NAMALWA (cell line): ENCODE results near the gene RBKS.
"Not testable (repeated sequence)": the region's sequence is repeated elsewhere in the genome, so short reads cannot be mapped to it uniquely, and the experiment has no call there.

Source experiments
- DNase-seq: peaks from one replicate; pipeline ENCODE4 v3.0.0-alpha.2; 2015; ENCODE audit warnings: low spot score

RBKS gene

DNA sequence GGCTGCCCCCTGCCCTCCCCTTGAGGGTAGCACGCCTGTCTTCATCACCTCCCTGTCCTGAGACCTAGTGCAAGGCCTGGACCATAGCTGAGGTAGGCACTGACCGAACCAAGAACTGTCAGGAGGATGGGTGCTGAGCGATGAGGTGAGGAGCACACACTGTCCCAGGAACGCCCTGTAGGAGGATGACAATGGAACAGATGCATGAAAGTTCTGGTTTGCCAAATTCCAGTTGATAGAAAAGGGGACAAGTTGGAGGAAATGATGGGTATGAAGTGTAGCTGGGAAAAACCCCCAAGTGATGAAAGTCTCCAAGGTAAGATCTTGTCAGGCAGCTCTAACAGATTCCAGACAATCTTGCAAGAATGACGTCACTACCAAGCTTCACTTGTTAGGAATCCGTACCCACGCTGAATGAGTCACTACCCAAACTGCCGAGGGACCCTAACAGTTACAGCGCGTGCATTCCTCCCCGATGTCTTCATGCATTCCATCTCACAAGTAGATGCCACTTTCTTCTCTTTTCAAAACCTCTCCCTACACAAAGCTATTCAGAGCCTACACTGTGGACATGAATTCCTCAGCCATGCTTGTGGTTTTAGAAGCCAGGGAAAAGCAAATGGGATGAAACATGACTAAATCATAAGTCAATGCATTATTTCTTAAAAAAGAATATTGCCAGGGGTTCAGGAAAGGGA, 91.1 kb downstream of the RBKS start:
- no peak for DNase-seq

DNA sequence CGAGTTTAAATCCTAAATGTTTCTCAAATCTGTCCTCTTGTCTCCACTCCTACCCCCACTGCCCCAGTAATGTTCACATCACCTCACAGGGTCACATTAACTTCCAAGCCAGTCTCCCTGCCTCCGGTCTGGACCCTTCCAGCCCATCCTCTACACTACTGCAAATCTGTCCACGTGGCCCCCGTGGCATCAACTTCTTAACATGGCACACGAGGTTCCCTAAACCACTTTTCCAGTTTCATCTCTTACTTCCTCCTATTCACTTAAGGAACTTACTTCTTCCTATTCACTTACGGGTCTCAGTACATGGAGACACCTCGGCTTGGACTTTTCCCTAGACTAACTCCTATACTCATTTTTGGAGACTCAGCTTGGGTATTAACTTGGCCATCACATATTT, 91.7 kb downstream of the RBKS start:
- no peak for DNase-seq

DNA sequence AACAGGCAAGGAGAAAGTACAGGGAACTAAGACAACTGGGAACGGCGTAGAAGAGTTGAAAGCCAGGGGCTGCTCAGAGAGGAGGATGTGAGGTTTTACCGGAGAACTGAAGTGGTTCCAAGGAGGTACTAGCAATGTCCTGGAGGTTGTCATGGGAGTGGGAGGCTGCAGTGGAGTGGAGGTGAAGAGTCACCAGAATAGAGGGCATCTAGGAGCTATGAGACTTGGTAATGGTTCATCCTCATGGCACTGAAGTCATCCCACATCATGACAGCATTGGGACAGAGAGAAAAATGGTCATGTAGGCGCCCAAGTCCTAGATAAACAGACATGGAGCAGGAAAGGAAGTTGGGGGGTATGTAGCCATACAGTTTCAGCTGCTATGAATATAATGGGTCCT, 92.3 kb downstream of the RBKS start:
- no peak for DNase-seq

DNA sequence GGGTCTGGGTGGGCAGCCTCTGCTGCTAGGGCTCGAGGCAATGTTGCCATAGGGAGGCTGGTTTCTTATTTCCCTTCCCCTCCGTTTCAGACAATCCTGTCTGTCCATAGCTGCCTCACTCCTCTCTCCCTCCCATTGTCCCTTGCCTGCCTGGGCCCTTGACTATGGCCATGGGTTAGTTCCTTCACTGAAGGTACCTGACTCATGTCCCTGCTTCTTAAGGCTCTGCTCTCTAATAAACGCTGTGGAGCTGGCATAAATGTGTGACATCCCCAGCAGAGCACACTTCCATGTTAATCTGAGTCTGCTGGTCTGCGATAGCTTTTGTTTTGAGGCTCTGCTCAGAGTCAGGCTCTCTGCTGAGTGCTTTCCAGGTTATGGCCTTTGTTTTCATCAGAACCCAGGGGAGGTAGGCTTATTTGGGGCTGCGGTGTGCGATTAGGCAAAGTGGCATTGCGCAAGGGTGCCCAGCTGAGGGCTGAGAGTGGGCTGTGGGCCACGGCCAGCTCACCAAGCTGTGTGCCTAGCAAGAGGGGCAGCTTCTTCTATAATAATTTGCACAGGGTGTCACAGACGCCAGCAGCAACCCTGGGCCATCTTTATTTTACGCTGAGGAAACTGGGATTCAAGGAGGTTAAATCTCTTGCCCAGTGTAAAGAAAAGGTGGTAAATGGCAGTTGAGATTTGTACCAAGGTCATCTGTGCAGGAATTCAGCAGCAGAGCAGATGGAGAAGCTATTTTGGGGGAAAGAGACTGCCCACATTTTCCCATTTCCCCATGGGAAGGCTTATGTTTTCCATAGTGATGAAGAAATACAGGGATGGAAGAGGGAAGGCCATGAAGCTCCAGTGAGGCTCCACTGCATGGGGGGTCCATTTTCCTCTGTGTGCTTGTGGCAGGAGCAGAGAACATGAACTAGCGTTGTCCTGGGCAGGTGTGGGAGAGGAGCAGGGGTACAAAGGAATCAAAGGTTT, 93.1 kb downstream of the RBKS start:
- DNase-seq = no peak

DNA sequence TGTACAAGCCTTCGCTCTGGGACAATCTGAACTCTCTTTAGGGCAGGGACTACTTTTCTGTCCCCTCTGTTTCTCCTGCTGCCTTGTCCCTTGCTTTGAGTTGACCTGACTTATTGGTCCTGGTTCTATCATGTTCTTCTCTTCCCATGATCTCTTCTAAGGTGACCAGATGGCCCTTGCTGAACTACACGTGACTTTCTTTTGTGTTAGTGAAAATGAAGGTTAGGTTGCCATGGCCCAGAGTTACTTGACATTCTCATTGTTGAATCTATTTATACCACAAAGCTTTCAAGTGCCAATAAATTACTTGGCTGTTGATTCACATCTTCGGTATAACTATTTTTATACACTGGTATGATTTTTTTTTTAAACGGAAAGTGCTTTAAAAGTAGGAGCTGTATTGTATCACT, 94.3 kb downstream of the RBKS start:
- DNase-seq = no peak

DNA sequence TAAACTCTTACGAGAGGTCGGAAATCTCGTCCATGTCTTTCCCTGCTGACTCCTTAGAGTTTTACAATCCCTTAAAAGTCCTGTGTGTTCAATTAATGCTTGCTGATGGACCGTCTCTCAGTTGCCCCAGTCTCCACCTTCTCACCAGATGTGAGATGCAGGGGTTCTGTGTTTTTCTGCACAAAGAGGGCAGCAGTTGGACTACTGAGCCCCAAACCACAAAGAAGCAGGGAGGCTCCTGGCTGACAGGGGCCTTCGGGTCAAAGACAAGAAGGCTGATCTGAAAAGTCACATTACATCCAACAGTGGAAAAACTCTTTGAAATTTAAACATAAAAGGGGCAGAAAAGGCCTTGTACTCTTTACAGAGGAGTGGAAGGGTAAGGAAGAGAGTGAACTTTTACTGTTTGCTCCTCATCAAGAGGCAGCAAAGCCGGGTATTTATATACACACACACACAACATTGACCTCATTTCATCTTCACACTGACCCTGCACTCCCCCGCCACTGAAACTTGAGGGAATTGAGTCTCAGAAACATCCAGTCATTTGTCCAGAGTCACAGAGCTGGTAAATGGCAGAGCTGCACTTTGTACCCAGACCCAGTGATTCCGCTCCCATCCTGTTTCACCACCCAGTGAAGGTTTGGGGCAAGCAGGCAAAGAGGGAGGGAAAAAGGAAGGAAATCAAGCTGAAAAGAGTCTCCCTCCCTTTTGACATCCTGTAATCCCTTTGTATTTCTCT, 94.9 kb downstream of the RBKS start:
- no peak for DNase-seq

DNA sequence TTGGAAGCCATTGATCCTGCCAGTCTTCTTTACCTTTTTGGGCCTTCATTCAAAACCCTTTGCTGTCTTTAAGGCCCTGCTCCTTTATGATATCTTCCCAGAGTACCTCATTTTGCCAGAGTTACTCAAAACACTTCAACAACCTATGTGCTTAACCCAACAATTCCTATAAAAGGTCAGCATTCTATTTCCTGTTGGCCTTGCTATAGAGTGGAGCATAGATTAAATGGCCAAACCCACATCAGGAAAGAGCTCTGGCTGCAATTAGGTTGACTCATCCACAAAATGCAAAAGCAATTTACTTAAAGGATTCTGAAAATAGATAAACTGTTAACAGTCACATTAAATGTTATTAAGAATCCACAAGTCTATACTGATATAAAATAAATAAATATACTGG, 97.4 kb downstream of the RBKS start:
- no peak for DNase-seq

DNA sequence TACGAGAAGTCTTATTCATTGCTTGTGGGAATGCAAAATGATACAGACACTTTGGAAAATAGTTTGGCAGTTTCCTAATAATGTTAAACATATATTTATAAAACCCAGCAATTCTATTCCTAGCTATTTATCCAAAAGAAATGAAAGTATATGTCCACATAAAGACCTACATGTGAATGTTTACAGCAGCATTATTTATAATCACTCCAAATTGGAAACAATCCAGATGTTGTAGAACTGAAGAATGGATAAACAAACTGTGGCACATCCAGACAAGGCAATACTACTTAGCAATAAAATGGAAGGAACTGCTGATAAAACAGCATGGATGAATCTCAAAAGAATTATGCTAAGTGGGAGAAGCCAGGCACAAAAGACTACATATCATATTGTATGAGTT, 99.4 kb downstream of the RBKS start:
- DNase-seq = no peak

DNA sequence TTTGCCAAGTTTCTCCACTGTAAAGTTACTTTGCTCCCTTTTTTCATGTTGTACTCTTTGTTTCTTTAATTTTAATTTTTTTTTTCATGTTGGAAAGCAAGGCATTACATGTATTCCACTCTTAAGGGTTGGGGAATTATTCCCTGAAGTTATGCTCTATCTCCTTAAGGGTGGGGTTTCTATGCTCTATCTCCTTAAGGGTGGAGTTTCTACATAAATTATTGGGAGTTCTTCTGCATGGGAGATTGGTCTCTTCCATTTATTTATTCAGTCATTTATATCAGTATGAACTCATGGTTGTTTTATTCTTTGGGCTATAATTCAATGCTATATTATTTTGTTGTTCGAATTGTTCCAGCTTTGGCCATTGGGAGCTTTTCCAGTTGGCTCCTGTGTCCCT, 107.5 kb downstream of the RBKS start:
- DNase-seq = no peak

DNA sequence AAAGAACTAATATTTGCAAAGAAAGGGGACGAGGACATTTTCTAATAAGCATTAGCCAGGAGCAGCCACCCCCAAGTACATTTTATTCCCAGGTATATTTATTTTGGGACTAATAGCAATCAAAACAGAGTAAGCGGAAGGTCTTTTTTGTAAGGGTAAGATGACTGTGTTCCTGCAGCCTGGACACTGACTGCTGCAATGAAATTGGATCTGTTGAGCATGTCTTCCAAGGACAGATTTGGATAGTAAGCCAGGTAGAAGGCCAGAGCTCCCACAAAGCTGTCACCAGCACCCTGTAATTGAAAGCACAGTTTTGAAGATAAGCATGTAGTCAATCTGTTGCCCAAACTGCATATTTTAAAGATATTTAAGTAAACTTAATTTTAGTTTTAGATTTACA, 108.7 kb downstream of the RBKS start:
- DNase-seq = no peak

DNA sequence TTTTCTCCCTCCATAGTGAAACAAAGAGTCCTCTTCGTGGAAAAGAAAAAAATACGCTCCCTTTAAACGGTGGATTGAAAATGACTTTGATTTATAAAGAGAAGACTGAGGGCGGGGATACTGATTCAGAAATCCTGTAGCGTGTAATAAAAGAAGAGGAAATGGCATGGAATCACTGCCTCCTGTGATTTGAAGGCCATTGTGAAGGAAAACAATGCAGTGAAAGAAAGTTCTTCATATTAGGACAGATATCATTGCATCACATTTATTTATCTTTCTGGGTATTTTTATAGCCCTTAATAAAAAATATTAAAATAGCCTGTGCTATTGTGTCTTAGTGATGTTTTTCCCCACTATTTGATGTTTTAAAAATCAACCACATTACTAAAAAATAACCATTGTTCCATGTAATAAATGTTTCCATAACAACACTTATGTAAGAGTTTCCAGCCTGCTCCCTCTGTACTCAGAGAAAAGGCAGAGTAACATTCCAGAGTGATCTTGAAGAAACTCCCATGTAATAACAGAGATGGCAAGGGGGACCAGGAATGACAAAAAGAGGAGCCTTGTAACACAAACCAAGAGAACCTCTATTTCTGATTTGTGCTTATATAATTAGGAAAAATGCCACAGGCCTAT, 110.7 kb downstream of the RBKS start:
- DNase-seq = no peak

DNA sequence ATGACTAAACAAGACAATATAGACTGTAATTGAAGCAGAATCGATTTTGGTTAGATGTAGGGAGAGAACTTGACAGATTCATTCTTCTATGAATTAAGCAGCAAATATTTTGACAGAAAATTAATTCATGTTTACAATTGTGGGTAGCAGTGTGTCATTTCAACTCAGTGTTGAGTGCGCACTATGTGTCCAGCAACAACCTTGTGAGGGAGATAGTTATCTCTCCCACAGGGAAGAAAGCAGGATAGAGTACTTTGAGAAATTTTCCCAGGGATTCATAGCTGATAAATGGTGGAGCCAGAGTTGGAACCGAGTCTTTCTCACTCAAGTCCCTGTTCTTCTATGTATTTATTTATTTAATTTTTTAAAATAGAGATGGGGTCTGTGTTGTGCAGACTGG, 113.5 kb downstream of the RBKS start:
- DNase-seq = no peak

DNA sequence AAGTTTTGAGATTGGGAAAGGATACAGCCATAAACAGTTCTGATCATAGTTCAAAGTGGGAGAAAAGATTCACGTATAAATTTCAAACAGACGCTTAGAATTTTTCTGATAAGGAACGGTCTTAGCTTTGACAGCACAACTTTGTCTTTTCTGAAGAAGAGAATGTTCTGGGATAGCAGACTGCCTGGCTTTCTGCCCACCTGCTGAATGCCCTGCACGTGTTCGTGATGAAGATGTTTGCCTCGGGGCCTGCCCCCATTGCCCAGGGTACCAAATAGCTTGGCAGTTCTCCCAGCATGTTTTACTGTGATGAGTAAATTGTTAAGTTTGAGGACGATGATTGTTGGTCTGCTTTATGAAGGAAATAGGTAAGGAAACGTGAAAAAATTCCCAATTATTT, 114.1 kb downstream of the RBKS start:
- DNase-seq = no peak

DNA sequence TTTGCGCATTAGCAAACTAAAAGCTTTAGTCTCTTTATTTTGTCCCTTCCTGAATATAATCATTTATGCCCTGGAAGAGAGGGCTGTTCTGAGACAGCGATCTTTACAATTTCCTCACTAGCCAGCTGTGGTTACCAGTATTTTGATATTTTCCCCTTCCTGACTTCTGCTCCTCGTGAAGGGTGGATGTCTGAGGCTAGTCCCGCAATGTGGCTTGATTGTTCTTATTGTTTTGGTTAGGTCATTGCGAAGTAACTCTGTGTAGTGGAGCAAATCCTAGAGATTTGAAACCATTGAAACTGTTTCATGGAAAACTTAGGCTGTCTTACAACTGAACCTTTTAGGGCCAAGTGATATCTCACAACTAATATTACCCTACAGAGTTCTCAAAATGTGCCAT, 116.2 kb downstream of the RBKS start:
- no peak for DNase-seq

DNA sequence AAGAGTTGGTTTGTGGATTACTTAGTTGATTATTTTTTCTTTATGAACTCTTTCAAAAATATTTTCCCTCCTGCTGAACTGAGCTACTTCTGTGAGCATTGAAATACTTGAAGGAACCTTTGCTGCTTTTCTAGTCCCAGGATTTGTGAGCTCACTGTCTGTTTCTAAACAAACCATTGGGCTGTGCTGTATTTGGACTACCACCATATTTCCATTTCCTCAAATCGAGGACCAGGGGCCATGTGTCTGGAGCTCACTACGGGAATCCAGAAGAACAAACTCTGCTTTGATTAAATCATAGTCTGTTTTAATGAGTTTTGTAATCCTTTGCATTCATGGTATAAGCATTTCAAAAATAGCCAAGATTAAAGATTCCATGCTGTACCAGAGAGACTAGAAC, 117.4 kb downstream of the RBKS start:
- DNase-seq = no peak

DNA sequence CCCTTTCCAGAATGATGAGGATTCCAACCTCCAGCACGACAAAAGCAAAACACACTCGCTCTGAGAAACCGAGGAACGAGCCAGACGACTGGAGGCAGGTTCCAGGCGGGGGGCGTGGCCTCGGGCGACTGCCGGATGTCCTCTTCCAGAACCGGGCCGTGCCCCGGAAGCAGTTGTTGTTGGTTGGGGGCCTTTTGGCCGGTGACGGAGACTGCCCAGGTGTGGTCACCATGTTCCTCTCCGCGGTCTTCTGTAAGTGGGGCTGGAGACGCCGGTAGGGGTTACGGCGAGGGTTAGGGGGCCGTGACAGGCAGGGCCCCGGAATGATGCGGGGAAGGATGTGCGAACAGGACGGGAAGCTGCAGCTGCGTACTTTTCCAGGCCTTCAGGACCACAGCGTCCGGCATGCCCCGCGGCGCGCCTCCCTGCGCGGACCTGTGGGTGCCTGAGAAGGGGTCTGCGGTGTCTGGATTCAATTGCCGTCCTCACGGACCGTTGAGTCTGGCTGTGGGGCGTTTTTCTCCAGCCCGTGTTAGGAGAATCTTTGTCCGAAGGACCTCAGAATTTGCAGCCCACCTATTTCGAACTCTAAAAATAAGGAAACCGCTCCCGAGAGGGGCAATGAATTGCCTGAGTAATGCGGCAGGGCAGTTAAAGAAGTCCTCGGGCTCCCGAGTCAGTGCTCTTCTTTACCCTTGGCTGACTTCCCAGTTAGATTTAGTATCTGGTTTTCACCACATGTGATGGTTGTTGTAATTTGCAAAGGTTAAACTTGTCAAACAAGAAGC, 118.4 kb downstream of the RBKS start, which contains the start of gene MRPL33:
Gene MRPL33 (plus strand): TSS at position 172 of the 788 bp plus-strand sequence. CDS start 59 bp downstream, at position 231.
- peak; percentile 88 for DNase-seq

DNA sequence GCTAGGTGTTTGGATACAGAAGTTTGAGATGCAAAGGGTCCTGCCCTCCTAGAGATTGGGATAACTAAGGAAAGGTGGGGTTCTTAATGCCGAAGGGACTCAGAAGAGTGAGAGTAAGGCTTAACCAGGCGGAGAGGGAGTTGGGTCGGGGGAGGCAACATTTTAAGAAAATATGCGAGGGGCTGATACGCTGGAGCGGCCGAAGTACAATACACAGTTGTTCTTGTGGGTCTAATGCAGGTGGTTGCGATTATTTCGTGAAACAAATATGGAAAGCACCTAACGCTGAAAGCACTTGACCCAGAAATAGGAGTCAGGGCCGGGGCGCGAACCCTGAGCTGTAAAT, 119.0 kb downstream of the RBKS start:
- peak; percentile 11 for DNase-seq

DNA sequence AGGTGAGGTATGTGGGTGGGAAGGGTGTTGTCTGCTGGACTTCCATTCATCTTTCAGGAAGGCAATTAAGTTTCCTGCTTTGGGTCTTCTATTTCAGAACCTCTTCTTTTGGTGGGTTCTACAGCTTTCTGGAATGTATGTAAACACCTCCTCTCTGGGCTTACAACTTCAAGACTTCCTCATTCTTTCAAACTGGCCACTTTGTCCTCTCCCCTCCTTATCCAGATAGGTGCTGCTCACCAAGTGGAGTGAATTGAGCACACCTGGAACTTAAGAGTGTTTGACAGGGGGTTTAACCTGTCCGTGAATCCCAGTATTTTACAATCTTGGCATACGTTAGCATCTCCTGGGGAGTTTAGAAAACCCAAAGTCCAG, 123.9 kb downstream of the RBKS start:
- DNase-seq = no peak

DNA sequence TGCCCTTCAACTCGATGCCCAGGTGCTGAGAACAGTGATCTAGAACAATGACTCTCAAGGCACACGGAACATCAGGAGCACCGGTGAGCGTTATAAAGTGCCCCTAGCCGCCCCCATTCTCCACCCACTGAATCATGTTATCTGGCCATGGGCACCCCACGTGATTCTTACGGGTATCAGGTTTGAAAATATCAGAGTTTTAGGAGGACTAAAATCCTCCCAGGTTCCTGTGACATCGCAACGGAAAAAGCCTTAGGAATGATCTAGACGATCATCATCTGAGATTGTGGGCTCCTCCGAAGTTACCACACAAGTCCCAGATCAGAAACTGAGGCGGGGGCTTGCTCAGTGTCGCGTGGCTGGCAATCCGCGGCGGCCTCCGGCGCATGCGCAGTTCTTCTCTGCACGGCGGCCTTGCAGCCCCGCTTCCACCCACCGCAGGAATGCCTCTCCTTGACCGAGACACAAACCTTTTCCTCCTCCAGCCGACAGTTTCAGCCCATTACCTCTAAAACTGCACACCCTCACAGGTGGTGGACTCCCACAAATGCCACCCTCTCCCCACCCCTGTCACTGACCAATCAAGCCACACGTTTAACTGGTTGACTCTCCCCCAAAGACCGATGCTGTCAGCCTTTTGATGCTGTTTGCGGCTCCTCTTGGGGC, 124.4 kb downstream of the RBKS start:
- no peak for DNase-seq

DNA sequence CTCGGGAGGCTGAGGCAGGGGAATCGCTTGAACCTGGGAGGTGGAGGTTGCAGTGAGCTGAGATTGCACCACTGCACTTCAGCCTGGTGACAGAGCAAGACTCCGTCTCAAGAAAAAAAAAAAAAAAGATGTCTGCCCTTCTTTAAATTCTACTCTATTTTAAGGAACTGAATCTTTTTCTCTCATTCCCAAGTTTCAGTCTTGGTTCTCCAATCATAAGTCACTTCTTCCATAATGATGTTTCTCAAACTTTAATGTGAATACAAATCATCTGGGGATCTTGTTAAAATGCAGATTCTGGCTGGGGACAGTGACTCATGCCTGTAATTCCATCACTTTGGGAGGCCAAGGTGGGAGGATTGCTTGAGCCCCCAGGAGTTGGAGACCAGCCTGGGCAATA, 125.7 kb downstream of the RBKS start:
- DNase-seq = not testable (repeated sequence)

DNA sequence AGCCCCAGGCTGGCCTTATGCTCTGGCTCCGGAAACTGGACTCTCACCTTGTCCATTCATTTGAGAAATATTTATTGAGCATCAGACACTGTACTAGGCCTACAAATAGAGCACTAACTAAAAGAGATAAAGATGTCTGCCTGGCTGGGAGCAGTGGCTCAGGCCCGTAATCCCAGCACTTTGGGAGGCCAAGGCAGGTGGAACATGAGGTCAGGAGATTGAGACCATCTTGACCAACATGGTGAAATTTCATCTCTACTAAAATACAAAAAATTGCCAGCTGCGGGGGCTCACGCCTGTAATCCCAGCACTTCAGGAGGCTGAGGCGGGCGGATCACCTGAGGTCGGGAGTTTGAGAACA, 126.3 kb downstream of the RBKS start:
- no peak for DNase-seq
